Ishikawa (cell line): ENCODE measurements around the gene MED13L.

Experiments
- CEBPB ChIP-seq: IDR thresholded peaks from 2 replicates; pipeline ENCODE4 v1.6.1; 2012
- CREB1 ChIP-seq: IDR thresholded peaks from 2 replicates; pipeline ENCODE4 v1.6.1; 2012; ENCODE audit warnings: low read depth
- EGR1 ChIP-seq: IDR thresholded peaks from 2 replicates; pipeline ENCODE4 v1.6.1; 2012
- EP300 ChIP-seq: IDR thresholded peaks from 2 replicates; pipeline ENCODE4 v1.6.1; 2012; ENCODE audit warnings: borderline replicate concordance
- FOXM1 ChIP-seq: IDR thresholded peaks from 2 replicates; pipeline ENCODE4 v1.6.1; 2012; ENCODE audit warnings: low read depth, borderline replicate concordance
- NFIC ChIP-seq: IDR thresholded peaks from 2 replicates; pipeline ENCODE4 v1.6.1; 2012
- RAD21 ChIP-seq: IDR thresholded peaks from 2 replicates; pipeline ENCODE4 v1.6.1; 2012; ENCODE audit warnings: low read depth
- TAF1 ChIP-seq: IDR thresholded peaks from 2 replicates; pipeline ENCODE4 v1.6.1; 2012; ENCODE audit warnings: low read depth, mild to moderate bottlenecking
- TCF12 ChIP-seq: IDR thresholded peaks from 2 replicates; pipeline ENCODE4 v1.6.1; 2012; ENCODE audit warnings: low read depth
- TEAD4 ChIP-seq: IDR thresholded peaks from 2 replicates; pipeline ENCODE4 v1.6.1; 2012
- YY1 ChIP-seq: IDR thresholded peaks from 2 replicates; pipeline ENCODE4 v1.6.1; 2012; ENCODE audit warnings: low read depth
- ZBTB7A ChIP-seq: IDR thresholded peaks from 2 replicates; pipeline ENCODE4 v1.6.1; 2012; ENCODE audit warnings: low read depth
- TF ChIP-seq, protein P1 (sequence below): IDR thresholded peaks from 2 replicates; pipeline ENCODE4 v1.6.1; 2012; ENCODE audit warnings: low read depth, mild to moderate bottlenecking
- TF ChIP-seq, protein P2 (sequence below): IDR thresholded peaks from 2 replicates; pipeline ENCODE4 v1.6.1; 2012
- TF ChIP-seq, protein P3 (sequence below): IDR thresholded peaks from 2 replicates; pipeline ENCODE4 v1.6.1; 2012

Gene MED13L

DNA sequence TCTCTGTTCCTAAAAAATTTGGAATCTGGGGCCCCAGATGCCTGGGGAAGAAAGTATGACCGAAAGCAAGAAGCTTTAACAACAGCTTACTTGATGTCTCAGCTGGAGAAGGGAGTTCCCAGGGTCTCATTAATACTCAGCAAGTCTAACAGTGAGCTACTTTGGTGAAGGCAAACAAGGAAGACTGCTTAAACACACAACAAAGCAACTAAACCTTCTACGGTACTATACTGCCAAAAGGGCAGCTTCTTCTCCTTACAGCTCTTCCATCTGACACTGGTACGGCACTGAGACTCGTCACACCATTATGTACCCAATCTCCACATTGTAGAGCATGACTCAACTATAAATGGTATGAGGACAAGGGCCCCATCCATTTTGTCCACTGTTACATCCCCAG is 213.0 kb downstream of the MED13L start:
- TF ChIP-seq EGR1 (no peak), TEAD4 (no peak), EP300 (no peak), CEBPB (no peak), YY1 (no peak)
- TF ChIP-seq, protein P1, sequence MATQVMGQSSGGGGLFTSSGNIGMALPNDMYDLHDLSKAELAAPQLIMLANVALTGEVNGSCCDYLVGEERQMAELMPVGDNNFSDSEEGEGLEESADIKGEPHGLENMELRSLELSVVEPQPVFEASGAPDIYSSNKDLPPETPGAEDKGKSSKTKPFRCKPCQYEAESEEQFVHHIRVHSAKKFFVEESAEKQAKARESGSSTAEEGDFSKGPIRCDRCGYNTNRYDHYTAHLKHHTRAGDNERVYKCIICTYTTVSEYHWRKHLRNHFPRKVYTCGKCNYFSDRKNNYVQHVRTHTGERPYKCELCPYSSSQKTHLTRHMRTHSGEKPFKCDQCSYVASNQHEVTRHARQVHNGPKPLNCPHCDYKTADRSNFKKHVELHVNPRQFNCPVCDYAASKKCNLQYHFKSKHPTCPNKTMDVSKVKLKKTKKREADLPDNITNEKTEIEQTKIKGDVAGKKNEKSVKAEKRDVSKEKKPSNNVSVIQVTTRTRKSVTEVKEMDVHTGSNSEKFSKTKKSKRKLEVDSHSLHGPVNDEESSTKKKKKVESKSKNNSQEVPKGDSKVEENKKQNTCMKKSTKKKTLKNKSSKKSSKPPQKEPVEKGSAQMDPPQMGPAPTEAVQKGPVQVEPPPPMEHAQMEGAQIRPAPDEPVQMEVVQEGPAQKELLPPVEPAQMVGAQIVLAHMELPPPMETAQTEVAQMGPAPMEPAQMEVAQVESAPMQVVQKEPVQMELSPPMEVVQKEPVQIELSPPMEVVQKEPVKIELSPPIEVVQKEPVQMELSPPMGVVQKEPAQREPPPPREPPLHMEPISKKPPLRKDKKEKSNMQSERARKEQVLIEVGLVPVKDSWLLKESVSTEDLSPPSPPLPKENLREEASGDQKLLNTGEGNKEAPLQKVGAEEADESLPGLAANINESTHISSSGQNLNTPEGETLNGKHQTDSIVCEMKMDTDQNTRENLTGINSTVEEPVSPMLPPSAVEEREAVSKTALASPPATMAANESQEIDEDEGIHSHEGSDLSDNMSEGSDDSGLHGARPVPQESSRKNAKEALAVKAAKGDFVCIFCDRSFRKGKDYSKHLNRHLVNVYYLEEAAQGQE: no peak
- TF ChIP-seq, protein P2, sequence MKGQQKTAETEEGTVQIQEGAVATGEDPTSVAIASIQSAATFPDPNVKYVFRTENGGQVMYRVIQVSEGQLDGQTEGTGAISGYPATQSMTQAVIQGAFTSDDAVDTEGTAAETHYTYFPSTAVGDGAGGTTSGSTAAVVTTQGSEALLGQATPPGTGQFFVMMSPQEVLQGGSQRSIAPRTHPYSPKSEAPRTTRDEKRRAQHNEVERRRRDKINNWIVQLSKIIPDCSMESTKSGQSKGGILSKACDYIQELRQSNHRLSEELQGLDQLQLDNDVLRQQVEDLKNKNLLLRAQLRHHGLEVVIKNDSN: no peak

DNA sequence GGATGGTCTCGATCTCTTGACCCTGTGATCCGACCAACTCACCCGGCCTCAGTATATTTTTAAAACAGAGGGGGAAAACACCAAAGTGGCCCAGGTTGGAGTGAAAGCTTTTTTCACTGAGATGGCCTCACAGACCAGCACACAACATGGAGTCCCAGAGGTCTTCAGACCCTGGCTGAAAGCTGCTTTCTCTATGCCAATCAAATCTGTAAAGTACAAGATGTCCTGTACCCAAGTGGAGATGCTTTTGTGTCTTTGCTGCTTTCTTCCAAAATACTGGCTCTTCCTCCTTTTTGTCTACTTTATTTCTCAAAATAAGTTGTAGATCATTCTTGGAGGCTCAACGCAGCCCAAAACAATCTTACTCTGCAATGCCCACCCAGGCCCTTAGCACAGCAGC is 214.8 kb downstream of the MED13L start:
- TF ChIP-seq EGR1: no peak
- no peak for TF ChIP-seq NFIC
- TF ChIP-seq TAF1: no peak
- no peak for TF ChIP-seq FOXM1
- TF ChIP-seq, protein P1: no peak
- no peak for TF ChIP-seq ZBTB7A
- no peak for TF ChIP-seq TCF12
- TF ChIP-seq RAD21: no peak
- no peak for TF ChIP-seq TEAD4
- TF ChIP-seq, protein P2: no peak
- TF ChIP-seq, protein P3, sequence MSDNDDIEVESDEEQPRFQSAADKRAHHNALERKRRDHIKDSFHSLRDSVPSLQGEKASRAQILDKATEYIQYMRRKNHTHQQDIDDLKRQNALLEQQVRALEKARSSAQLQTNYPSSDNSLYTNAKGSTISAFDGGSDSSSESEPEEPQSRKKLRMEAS: no peak
- TF ChIP-seq YY1: no peak
- no peak for TF ChIP-seq EP300
- no peak for TF ChIP-seq CEBPB
- TF ChIP-seq CREB1: no peak

DNA sequence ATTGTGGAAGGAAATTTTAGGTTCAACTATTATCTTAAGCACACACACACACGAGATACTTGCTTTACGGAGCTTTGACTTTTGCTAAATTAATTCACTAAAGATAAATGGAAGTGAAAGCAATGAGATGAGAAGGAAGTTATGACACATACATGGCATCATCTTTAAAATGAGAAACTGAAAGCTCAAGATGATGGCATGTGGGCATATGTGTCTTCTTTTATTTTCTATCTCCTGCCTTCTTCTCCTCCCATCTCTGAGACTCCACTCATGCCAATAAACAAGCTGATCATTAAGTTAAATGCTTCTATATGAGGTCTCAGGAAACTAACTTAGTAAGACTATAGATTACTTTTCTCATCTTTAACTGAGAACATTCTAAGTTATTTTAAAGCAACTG is 216.7 kb downstream of the MED13L start:
- TF ChIP-seq TAF1 (no peak), RAD21 (no peak)

DNA sequence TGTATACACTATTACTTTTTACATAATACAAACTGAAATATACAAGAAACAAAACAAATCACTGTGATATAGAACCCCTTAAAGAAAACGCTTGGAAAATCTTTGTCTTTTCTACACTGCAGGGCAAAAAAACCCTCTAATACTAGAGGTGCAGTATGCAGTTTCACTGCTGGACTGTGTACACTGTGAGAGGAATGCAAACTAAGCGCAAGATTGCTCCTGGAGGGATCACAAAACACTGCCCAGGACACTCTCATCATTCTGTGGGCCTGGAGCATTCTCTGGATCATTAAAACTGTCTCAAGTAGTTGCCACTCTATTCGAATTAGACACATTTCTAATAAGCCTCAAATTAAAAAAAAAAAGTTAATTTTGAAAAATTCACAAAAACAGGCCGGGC is 217.6 kb downstream of the MED13L start:
- TF ChIP-seq EP300: no peak
- no peak for TF ChIP-seq CEBPB
- TF ChIP-seq ZBTB7A: no peak
- TF ChIP-seq, protein P3: no peak
- TF ChIP-seq TCF12: no peak
- TF ChIP-seq NFIC: no peak
- no peak for TF ChIP-seq TEAD4
- no peak for TF ChIP-seq RAD21
- TF ChIP-seq FOXM1: no peak
- TF ChIP-seq CREB1: no peak
- TF ChIP-seq, protein P2: no peak
- TF ChIP-seq EGR1: no peak

DNA sequence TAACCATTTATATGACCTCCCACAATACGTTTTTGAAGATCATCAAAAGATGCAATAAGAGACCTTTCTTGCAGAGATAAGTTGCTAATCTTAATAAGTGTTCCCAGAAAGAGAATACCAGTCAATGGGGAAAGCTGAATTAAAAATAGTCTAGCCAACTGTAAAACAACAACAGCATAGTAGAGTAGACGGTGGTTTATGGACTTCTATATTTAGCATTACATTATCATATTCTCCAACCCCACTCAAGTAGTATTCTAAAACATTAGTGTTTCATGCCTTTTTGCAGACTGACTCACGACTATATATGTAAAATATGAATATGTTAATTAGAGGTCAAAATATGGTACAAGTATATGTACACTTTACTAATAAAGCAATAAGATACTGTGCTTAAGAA is 218.9 kb downstream of the MED13L start:
- TF ChIP-seq FOXM1 (no peak), CEBPB (no peak), TEAD4 (no peak), TCF12 (no peak), YY1 (no peak), EGR1 (no peak)

DNA sequence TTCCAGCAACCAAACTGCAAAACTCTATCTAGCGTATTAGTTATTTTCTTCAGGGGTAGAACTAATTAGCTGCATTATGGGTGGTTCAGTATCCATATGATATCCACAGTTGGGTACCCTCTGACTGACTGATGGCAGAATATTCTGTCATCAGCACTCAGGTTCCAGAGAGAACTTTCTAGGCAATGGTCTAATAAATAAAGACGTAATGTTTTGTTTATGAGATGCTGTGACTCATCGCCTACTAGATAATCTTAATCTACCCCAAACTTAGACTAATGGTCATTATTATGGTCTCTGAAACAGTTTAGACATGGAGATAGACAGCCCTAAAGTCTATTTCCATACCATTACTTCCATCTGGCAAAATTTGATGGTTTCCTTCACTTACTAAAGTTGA is 220.1 kb downstream of the MED13L start:
- TF ChIP-seq FOXM1 (no peak), TAF1 (no peak), EP300 (no peak), EGR1 (no peak), RAD21 (no peak), YY1 (no peak), TCF12 (no peak), CREB1 (no peak), TEAD4 (no peak), CEBPB (no peak), NFIC (no peak), ZBTB7A (no peak)
- TF ChIP-seq, protein P3: no peak
- TF ChIP-seq, protein P1: no peak
- TF ChIP-seq, protein P2: no peak
